HEK293 (cell line): ENCODE data around the gene LRRK1.

Experiments used
- CTCF ChIP-seq: fragments of 450-650 bp; formaldehyde crosslinking; IDR thresholded peaks from 2 replicates; pipeline ENCODE4 v1.5.1; 2016; ENCODE audit warnings: missing biosample characterization, missing genetic modification characterization
- KLF16 ChIP-seq: fragments of 450-650 bp; formaldehyde crosslinking; IDR thresholded peaks from 2 replicates; pipeline ENCODE4 v1.5.1; 2017; ENCODE audit warnings: missing biosample characterization, missing genetic modification characterization
- KLF8 ChIP-seq: fragments of 450-650 bp; formaldehyde crosslinking; IDR thresholded peaks from 2 replicates; pipeline ENCODE4 v1.5.1; 2016; ENCODE audit warnings: missing biosample characterization, missing genetic modification characterization
- PRDM1 ChIP-seq: fragments of 450-650 bp; formaldehyde crosslinking; IDR thresholded peaks from 2 replicates; pipeline ENCODE4; 2016; ENCODE audit warnings: missing biosample characterization, missing genetic modification characterization
- ZBTB11 ChIP-seq: fragments of 450-650 bp; formaldehyde crosslinking; conservative IDR thresholded peaks from 2 replicates; pipeline ENCODE4 v1.5.1; 2016; ENCODE audit warnings: low read depth, missing biosample characterization, missing genetic modification characterization
- ZNF138 ChIP-seq: fragments of 450-650 bp; formaldehyde crosslinking; IDR thresholded peaks from 2 replicates; pipeline ENCODE4 v1.5.1; 2016; ENCODE audit warnings: missing biosample characterization, missing genetic modification characterization, borderline replicate concordance
- ZNF248 ChIP-seq: fragments of 450-650 bp; formaldehyde crosslinking; IDR thresholded peaks from 2 replicates; pipeline ENCODE4 v1.5.1; 2017; ENCODE audit warnings: missing biosample characterization, missing genetic modification characterization
- ZNF335 ChIP-seq: fragments of 450-650 bp; formaldehyde crosslinking; conservative IDR thresholded peaks from 2 replicates; pipeline ENCODE4 v1.5.1; 2016; ENCODE audit warnings: missing biosample characterization, missing genetic modification characterization
- ZNF585B ChIP-seq: fragments of 450-650 bp; formaldehyde crosslinking; IDR thresholded peaks from 2 replicates; pipeline ENCODE4 v1.5.1; 2016; ENCODE audit warnings: missing biosample characterization, missing genetic modification characterization
- ZNF621 ChIP-seq: fragments of 450-650 bp; formaldehyde crosslinking; IDR thresholded peaks from 2 replicates; pipeline ENCODE4 v1.5.1; 2017; ENCODE audit warnings: missing biosample characterization, missing genetic modification characterization
- ZNF626 ChIP-seq: fragments of 450-650 bp; sonication (Bioruptor Pico); formaldehyde crosslinking; IDR thresholded peaks from 2 replicates; pipeline ENCODE4 v1.5.1; 2018; ENCODE audit warnings: missing biosample characterization, missing genetic modification characterization, inconsistent platforms
- ZNF664 ChIP-seq: fragments of 450-650 bp; formaldehyde crosslinking; IDR thresholded peaks from 2 replicates; pipeline ENCODE4 v1.5.1; 2016; ENCODE audit warnings: missing biosample characterization, missing genetic modification characterization
- ZNF670 ChIP-seq: fragments of 450-650 bp; formaldehyde crosslinking; IDR thresholded peaks from 2 replicates; pipeline ENCODE4 v1.5.1; 2016; ENCODE audit warnings: missing biosample characterization, missing genetic modification characterization, low read depth

DNA sequence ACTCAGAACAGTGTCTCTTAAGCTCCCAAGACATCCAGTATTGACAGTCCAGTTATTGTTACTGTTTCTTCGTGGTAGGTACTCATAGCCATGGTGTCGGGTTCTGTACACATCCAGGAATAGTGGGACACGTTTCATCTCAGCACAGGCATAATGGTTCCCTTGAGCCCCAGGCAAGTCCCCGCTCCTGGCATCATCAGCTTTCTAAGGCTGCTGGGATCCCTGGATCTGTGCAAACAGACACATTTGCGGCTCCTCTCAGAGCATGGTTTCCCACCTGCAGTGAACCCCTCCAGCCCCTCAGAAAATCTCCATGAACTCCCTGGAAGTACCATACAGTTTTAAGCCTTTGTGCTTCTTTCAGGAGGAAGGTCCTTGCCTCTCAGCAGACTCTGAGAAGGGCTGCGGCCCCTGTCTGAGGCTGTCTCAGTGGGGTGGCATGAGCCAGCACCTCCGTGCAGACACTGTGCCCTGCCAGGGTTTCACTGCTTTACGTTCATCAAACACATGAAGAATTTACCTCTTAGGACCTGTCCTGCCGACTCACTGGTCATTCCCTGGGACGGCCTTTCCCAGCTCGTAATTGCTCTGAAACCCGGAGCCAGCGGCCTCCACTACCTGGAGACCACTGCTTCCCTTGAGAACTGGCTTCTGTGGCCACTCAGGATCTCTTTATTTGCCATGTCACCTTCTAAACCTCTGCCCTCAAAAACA lies 124.9 kb downstream of the LRRK1 start:
- TF ChIP-seq CTCF (tag by site-specific recombination): no peak
- TF ChIP-seq ZNF585B: no peak
- TF ChIP-seq KLF16 (tag by site-specific recombination): no peak
- no peak for TF ChIP-seq ZNF138
- TF ChIP-seq KLF8 (tag by site-specific recombination): no peak
- no peak for TF ChIP-seq ZBTB11 (tag by site-specific recombination)
- no peak for TF ChIP-seq ZNF664
- no peak for TF ChIP-seq ZNF335 (tag by site-specific recombination)
- no peak for TF ChIP-seq ZNF626 (tag by site-specific recombination)
- TF ChIP-seq ZNF670 (tag by site-specific recombination): no peak
- TF ChIP-seq ZNF621 (tag by site-specific recombination): no peak
- TF ChIP-seq PRDM1: no peak
- TF ChIP-seq ZNF248 (tag by site-specific recombination): no peak
